PC-3 (cell line): ENCODE data around the gene TOM1L2.

Source experiments
- EZH2 ChIP-seq: fragments of 300-600 bp; sonication (generic); IDR thresholded peaks from one replicate; pipeline ENCODE4 v1.6.1; 2017; ENCODE audit warnings: antibody characterized with exemption, mild to moderate bottlenecking, low read length; ENCODE audit not compliant: unreplicated experiment
- TF ChIP-seq, protein P1 (sequence below): fragments of 300-600 bp; sonication (generic); conservative IDR thresholded peaks from 2 replicates; pipeline ENCODE4 v1.5.1; 2017; ENCODE audit warnings: antibody characterized with exemption, low read depth, mild to moderate bottlenecking, low read length

DNA sequence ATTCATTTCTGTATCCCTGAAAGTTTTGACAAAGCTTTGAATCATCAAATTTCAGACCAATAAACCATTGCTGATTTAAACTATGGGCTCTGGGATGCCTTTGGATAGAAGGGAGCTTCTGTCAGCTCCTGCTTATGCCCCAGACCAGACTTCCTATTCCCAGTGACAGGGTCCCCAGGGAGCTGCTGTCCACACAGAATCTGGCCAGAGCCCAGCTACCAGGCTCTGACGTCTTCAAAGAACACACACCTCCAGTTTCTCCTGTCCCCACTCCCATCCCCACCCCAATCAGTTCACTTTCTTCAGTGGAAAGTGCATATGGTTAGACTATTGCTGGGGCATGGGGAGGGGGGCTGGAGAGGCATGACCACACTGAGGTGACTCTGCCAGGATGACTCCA is 83.8 kb downstream of the TOM1L2 start:
- TF ChIP-seq, protein P1, sequence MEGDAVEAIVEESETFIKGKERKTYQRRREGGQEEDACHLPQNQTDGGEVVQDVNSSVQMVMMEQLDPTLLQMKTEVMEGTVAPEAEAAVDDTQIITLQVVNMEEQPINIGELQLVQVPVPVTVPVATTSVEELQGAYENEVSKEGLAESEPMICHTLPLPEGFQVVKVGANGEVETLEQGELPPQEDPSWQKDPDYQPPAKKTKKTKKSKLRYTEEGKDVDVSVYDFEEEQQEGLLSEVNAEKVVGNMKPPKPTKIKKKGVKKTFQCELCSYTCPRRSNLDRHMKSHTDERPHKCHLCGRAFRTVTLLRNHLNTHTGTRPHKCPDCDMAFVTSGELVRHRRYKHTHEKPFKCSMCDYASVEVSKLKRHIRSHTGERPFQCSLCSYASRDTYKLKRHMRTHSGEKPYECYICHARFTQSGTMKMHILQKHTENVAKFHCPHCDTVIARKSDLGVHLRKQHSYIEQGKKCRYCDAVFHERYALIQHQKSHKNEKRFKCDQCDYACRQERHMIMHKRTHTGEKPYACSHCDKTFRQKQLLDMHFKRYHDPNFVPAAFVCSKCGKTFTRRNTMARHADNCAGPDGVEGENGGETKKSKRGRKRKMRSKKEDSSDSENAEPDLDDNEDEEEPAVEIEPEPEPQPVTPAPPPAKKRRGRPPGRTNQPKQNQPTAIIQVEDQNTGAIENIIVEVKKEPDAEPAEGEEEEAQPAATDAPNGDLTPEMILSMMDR, result no peak
- no peak for TF ChIP-seq EZH2
